NCI-H226 (cell line): ENCODE results near the gene HABP2.

Source experiments
- DNase-seq: peaks from one replicate; pipeline ENCODE4 v3.0.0-alpha.2; 2015

The HABP2 gene

GRCh38 chr10:113527211-113527906 is 25.5 kb upstream of the HABP2 start:
- DNase-seq = no peak

DNA sequence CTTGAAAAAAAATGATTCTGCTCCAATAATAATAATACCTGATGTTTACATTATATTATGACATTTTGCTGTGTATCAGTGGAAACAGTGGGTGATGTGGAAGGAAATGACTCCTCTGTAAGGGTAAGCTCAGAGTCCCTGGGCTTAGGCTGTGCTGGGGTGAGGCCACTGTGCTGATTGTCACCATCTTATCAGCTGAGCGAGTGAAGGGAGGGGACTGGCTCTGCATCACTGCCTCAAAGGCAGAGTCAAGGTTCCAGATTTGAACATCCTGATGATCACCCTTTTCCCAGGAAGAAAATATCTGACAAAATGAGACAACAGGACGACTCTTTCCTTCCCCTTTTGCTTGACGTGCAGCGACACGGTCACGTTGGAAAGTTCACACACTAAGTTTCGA is 24.0 kb upstream of the HABP2 start:
- no peak for DNase-seq

- no peak for DNase-seq
Measured at GRCh38 chr10:113529575-113529974, 23.3 kb upstream of the HABP2 start.

GRCh38 chr10:113530476-113530875 is 22.4 kb upstream of the HABP2 start:
- DNase-seq = no peak

- DNase-seq = no peak
Measured at GRCh38 chr10:113532724-113533123, 20.1 kb upstream of the HABP2 start.

- no peak for DNase-seq
Measured at GRCh38 chr10:113533801-113534200, 19.1 kb upstream of the HABP2 start.

- DNase-seq = no peak
Measured at GRCh38 chr10:113534423-113534822, 18.4 kb upstream of the HABP2 start.

DNA sequence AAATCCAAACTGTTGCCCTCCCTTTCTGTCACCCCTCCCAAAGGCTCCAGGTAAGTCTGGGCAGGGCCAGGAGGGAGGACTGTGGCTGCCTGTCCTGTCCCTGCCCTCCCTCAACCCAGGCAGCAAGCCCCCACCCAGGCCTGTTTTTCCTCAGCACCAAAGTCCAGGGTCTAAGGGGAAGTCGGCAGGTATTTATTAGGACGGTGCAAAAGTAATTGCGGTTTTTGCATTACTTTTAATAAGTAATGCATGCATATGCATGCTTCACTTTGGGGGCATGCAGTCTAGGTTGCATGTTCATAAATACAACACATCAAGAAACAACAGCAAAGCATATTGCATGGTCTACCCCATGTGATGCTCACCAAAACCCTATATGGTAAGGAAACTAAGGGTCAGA is 15.2 kb upstream of the HABP2 start:
- DNase-seq = no peak

DNA sequence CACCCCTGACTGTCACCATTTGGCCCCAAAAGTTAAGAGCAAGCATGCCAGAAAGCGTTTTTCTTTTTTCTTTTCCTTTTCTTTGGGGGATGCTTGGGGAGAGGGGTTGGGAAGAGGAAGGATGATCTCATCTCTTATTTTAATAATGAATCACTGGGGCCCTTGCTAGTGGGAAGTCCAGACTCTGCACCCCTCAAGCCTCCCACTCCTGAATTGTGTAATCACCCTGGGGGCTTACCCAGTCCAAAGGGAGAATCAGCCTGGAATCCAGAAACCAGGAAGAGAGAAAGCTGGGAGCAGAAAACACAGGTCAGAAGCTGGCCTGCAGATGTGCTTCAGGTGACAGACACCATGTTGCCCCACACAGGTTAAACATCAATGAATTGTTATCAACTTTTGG is 14.7 kb upstream of the HABP2 start:
- DNase-seq = no peak

GRCh38 chr10:113539789-113540188 is 13.1 kb upstream of the HABP2 start:
- no peak for DNase-seq

GRCh38 chr10:113540845-113541548 is 11.9 kb upstream of the HABP2 start:
- DNase-seq = no peak

GRCh38 chr10:113541549-113541927 is 11.3 kb upstream of the HABP2 start:
- no peak for DNase-seq

DNA sequence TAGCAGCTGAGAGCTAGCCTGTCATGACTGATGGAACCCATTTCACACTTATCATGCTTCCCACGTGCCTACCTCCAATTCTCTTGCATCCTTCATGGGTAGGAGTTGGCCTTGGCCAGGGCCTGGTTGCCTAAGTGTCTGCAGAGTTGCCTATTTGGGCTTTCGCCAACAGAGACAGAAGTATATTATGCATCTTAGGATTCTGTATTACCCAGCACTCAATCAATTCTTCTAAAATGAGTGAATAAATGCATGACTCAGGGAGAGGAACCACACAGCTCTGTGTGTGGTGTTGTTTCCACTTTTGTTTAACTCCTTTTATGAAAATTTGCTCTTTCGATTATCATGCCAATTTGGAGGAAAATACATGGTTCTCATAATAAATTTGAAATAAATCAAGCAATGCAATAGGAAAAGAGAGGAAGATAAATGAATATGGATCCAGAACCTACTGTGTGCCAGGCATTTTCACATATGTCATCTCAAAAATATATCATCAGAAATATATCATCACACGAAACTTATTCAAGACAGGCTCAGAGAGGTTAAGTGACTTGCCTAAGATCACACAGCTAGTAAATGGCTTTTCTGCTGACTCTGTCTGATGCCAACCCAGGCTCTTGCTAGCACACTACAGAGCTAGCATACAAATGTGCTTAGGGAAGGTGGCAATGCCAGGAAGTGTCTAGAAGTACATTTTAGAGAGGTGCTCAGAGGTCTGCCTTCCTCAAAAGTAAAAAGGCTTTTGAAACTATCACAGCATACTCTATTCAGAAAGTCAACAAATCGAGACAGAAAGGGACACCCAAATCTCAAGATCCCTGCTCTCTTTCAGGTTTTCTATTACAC is 9.5 kb upstream of the HABP2 start:
- no peak for DNase-seq

- no peak for DNase-seq
Measured at GRCh38 chr10:113544392-113544791, 8.5 kb upstream of the HABP2 start.

GRCh38 chr10:113547426-113547825 is 5.4 kb upstream of the HABP2 start:
- DNase-seq = no peak

GRCh38 chr10:113549856-113550255 is 3.0 kb upstream of the HABP2 start:
- no peak for DNase-seq

DNA sequence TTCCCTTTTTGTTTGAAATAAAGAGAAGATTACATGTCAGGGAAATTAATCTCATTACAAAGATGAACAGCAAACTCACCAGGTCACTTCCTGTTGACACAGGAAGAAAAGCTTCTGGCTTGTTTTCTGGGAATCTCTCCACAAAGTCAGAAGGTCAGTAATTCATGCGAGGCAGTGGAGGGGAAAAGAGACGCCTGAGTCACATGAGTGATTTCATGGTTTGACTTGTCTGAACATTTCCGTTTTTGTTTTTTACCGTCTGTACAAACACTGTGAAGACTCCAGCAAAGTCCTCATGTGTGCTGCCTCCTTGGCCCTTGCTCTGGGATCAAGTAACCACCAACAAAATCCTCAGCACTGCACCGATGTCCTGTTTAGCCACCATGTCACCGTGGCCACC is 2.5 kb upstream of the HABP2 start:
- DNase-seq = no peak

DNA sequence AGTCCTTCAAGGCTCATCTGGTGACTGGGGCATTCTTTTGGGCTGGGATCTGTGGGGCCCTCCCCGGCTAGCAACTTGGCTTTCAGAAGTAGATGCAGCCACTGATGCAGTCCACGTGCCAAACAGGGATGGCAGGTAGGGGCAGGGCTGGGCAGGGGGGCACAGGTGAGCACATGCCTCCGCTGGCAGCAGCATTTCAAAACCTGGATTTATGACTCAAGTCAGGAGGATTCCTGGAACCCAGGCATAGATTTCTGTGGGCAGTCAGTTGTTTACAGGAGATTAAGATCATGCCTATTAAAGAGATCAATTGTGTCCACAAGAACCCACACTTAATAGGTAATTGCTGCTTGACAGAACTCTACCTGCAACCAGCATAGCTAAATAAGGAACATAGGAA is 839 bp upstream of the HABP2 start:
- no peak for DNase-seq

DNA sequence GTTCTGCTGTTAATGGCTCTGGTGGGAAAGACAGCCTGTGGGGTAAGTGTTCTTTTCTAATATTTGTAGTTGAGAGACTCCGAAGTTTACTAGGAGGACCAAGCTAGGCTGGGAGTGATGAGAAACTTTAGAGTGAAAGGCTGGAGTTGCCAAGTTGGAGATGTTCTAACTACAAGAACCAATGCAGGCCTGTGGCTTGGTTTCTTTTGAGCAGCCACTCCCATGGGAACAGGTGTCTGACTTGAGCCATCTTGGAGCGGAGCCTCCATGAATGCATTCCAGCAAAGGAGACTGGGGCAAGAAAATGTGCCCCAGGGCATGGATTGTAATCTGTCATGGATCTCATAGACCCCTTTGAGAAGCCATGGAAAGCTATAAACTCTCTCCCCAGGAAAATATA is 296 bp downstream of the HABP2 start:
- DNase-seq = no peak

DNA sequence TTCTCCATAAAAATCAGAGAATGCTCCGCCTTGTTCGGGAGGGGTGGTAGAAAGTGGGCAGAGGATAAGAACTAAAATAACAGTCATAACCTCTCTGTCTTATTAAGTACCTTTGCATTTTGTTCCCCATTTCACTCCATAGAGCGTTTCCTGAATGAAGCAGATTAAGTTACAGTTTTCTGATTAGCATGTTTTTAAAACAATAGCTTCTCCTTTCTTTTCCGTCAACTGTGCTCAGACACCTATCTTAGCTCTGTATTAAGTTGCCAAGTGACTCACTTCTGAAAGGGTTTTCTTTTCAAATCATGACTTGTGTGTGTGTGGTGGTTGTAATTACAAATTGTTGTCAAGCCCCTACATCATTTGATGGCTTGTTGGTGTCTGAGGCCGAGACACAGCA is 1.4 kb downstream of the HABP2 start:
- no peak for DNase-seq

DNA sequence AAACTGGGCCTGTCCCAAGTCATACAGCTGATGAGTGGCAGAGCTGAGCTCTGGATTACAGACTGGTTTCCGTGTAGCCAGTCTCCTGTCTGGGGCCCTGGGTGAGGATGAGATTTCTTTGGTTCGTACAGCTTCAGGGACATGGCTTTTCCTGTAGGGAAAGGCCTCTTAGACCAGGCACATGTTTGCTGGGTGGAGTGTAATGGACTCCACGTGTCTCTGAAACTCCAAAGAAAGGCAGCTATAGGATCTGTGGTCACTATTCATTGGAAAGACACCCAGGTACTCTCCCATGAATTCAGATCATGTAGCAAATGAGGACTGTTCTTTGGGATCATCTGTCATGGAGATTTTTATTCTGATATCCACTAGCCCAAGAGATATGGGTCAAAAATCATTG is 2.4 kb downstream of the HABP2 start:
- DNase-seq = no peak

GRCh38 chr10:113555751-113556150 is 2.9 kb downstream of the HABP2 start:
- DNase-seq = no peak

- DNase-seq = no peak
Measured at GRCh38 chr10:113557424-113557862, 4.6 kb downstream of the HABP2 start.

DNA sequence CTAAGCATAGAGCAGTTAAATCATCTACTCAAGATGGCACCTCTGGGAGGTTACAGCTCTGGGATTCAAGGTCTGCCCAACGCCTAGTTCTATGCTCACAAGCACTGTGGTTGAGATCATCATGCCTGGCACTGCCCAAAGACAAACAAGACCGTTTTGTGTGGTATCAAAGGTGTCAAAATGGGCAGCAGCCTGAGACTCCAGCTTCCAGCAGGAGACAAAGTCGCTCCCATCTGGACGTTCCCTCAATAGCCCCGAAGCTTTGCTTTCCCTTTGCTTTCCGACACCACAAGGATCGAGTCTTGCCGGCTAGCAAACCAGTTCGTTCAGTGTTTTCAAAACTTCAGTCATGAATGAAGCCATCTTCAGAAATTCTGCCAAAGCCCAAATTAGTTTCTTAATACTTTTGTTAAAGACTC is 5.1 kb downstream of the HABP2 start:
- DNase-seq = no peak
